Vagina (tissue), 2 donors: Measurements from ENCODE around the gene DMD.

Source experiments
- POLR2A ChIP-seq, 2 donors: fragments of 450-650 bp; IDR thresholded peaks; one replicate each; pipeline ENCODE4 v1.6.1; 2017; ENCODE audit warnings: antibody characterized with exemption in 2 of 2, mild to moderate bottlenecking in 2 of 2, moderate library complexity in 2 of 2
- TF ChIP-seq, protein P1 (sequence below), 3 experiments: fragments of 450-650 bp in 2 of 3; fragments of 200-600 bp in 1 of 3; sonication (generic) in 1 of 3; IDR thresholded peaks; one replicate each; pipeline ENCODE4 v1.5.1; 2017 to 2019; ENCODE audit warnings: antibody characterized with exemption in 3 of 3, mild to moderate bottlenecking in 2 of 3, moderate library complexity in 2 of 3

DNA sequence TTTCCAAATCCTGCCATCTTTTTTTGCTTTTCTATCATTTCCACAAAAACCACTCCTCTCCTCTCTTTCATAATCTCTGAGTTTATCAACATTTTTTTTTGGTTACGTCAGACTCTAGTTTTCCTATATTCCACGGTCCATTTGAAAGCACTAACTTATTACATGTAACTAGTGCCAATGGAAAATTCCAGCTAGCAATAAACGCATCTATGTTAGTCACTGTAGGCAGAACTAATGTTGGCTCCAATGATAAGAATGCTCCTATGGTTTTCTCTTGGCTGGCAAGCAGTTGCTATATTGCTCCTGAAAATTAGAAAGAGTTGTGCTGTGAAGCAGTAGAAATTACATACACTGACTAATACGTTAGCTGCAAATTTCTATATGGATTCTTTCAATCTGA is 1504.9 kb downstream of the DMD start:
- TF ChIP-seq, protein P1, sequence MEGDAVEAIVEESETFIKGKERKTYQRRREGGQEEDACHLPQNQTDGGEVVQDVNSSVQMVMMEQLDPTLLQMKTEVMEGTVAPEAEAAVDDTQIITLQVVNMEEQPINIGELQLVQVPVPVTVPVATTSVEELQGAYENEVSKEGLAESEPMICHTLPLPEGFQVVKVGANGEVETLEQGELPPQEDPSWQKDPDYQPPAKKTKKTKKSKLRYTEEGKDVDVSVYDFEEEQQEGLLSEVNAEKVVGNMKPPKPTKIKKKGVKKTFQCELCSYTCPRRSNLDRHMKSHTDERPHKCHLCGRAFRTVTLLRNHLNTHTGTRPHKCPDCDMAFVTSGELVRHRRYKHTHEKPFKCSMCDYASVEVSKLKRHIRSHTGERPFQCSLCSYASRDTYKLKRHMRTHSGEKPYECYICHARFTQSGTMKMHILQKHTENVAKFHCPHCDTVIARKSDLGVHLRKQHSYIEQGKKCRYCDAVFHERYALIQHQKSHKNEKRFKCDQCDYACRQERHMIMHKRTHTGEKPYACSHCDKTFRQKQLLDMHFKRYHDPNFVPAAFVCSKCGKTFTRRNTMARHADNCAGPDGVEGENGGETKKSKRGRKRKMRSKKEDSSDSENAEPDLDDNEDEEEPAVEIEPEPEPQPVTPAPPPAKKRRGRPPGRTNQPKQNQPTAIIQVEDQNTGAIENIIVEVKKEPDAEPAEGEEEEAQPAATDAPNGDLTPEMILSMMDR (IDR thresholded peaks at IDR 0.05), result no peak
- no peak for TF ChIP-seq POLR2A (IDR thresholded peaks at IDR 0.05)
